CD1c-positive myeloid dendritic cell (primary cell): Measurements from ENCODE around the gene LCN2.
"Not testable (repeated sequence)": the region's sequence is repeated elsewhere in the genome, so short reads cannot be mapped to it uniquely, and the experiment has no call there.

Experiments
- DNase-seq: peaks from one replicate; pipeline ENCODE4 v3.0.0-alpha.2; 2016; ENCODE audit errors: extremely low spot score

LCN2 gene

GRCh38 chr9:128149001-128149701 lies at the start of gene LCN2:
LCN2 (plus strand) TSS chr9:128149453; CDS start chr9:128149526, 73 bp downstream.
- DNase-seq: no peak

- DNase-seq: peak; percentile 79
These were observed 49.2 kb upstream of the LCN2 start for GRCh38 chr9:128099932-128100491.

GRCh38 chr9:128100581-128100980 lies 48.7 kb upstream of the LCN2 start:
- DNase-seq: no peak

- no peak for DNase-seq
These were observed 48.0 kb upstream of the LCN2 start for GRCh38 chr9:128101231-128101661.

GRCh38 chr9:128101690-128102089 lies 47.6 kb upstream of the LCN2 start:
- no peak for DNase-seq

GRCh38 chr9:128102196-128102595 lies 47.1 kb upstream of the LCN2 start:
- no peak for DNase-seq

GRCh38 chr9:128102861-128103588 lies 46.2 kb upstream of the LCN2 start:
- no peak for DNase-seq

- no peak for DNase-seq
These were observed 45.7 kb upstream of the LCN2 start for GRCh38 chr9:128103589-128103962.

GRCh38 chr9:128104171-128104618 lies 45.1 kb upstream of the LCN2 start:
- no peak for DNase-seq

GRCh38 chr9:128105538-128106175 lies 43.6 kb upstream of the LCN2 start:
- no peak for DNase-seq

- no peak for DNase-seq
These were observed 42.9 kb upstream of the LCN2 start for GRCh38 chr9:128106181-128106939.

- no peak for DNase-seq
These were observed 42.2 kb upstream of the LCN2 start for GRCh38 chr9:128106940-128107467.

GRCh38 chr9:128107468-128108268 lies 41.6 kb upstream of the LCN2 start:
- no peak for DNase-seq

GRCh38 chr9:128108269-128109049 lies 40.8 kb upstream of the LCN2 start:
- no peak for DNase-seq

GRCh38 chr9:128109050-128109709 lies 40.1 kb upstream of the LCN2 start:
- no peak for DNase-seq

- DNase-seq: not testable (repeated sequence)
These were observed 37.5 kb upstream of the LCN2 start for GRCh38 chr9:128111726-128112125.

- DNase-seq: no peak
These were observed 35.5 kb upstream of the LCN2 start for GRCh38 chr9:128113526-128114325.
